ENCODE results near the gene SLX4IP. TPM values are rescaled to one million over a fixed set of nuclear protein-coding genes. Genes with fewer than 3 reads are reported as not detected.
A peak's percentile ranks its signal among the peaks of the same experiment; 100 is the strongest.

The SLX4IP gene
- total and polyA plus RNA-seq, 2 of the 13 experiments (the other 11 are each of a cell fraction or from before 2014, with no cell fraction given): 3.6 to 7.3 TPM

GRCh38 chr20:10434832-10435812 is at the start of gene SLX4IP (continued):
- peak; percentile 67; the same call in 1 of the 2 replicates for TF ChIP-seq ZNF710 (CRISPR knock-in tag; IDR thresholded peaks at IDR 0.05; ENCODE audit: borderline replicate concordance)
- TF ChIP-seq SIN3B (IDR thresholded peaks at IDR 0.05; ENCODE audit: low read length): 0 out of 2 replicates have a peak, but pooled peaks have one; percentile 60
- no peak for TF ChIP-seq KIAA2018 (CRISPR knock-in tag; IDR thresholded peaks at IDR 0.05; ENCODE audit: borderline replicate concordance)
- TF ChIP-seq EP300 (IDR thresholded peaks at IDR 0.05; ENCODE audit: low read depth in 2 of 2, low read length in 2 of 2): peak in 1 of 2 experiments; percentile 37; a peak in 3 of 4 replicates
- no peak for TF ChIP-seq EP300 (CRISPR knock-in tag; IDR thresholded peaks at IDR 0.05; ENCODE audit: borderline replicate concordance)
- no peak for TF ChIP-seq RAD51 (IDR thresholded peaks at IDR 0.05; ENCODE audit: borderline replicate concordance)
- TF ChIP-seq TIGD3 (CRISPR knock-in tag; IDR thresholded peaks at IDR 0.05; ENCODE audit: borderline replicate concordance): peak; percentile 12; the same call in 1 of the 2 replicates
- TF ChIP-seq RNF2 (conservative IDR thresholded peaks at IDR 0.05; ENCODE audit: low read depth): peak; percentile 73; the same call in 1 of the 2 replicates
- no peak; the same call in 1 of the 2 replicates for TF ChIP-seq ZNF510 (CRISPR knock-in tag; IDR thresholded peaks at IDR 0.05; ENCODE audit: low read depth)
- TF ChIP-seq CENPBD1 (CRISPR knock-in tag; IDR thresholded peaks at IDR 0.05; ENCODE audit: borderline replicate concordance, low read depth): peak; percentile 72; the same call in 1 of the 2 replicates
- peak; percentile 85 for TF ChIP-seq SPEN (CRISPR knock-in tag; IDR thresholded peaks at IDR 0.05; ENCODE audit: low read depth)
- TF ChIP-seq ZFP82 (CRISPR knock-in tag; IDR thresholded peaks at IDR 0.05; ENCODE audit: borderline replicate concordance): peak; percentile 61; the same call in 1 of the 2 replicates
